ENCODE data around the gene ZNF821. TPM values are rescaled to one million over a fixed set of nuclear protein-coding genes. Genes with fewer than 3 reads are reported as not detected.

Gene ZNF821
- total and polyA plus RNA-seq, 2 of the 8 experiments (the other 6 are each of a cell fraction or from before 2014, with no cell fraction given), result 9.5 to 14.1 TPM

- CTCF ChIA-PET (ENCODE audit: partially characterized antibody), result interaction anchor here (0.7 to 1.2 kb wide), 3 partner anchors 8 to 410 kb away, joined by 3 to 4 read pairs (median 3); no protein-coding TSS in a partner anchor
- Histone ChIP-seq H2BK120ac (replicated peaks; ENCODE audit: low read depth, low read length) (no peak overlapping the region), H2BK15ac (ENCODE audit: low read length) (no peak overlapping the region), H3K9ac (replicated peaks in 1 of 4; ENCODE audit: extremely low read depth in 1 of 4, low read depth in 3 of 4, low read length in 3 of 4) (no peak overlapping the region), H2BK20ac (ENCODE audit: low read length) (no peak overlapping the region), H3K4me3 (ENCODE audit: extremely low read depth in 1 of 4, insufficient read depth in 2 of 4, low read depth in 3 of 4, low read length in 4 of 4) (no peak overlapping the region), H2AFZ (ENCODE audit: low read length) (no peak overlapping the region), H3K9me3 (ENCODE audit: insufficient read depth in 2 of 2, low read depth in 1 of 2, low read length in 1 of 2) (no peaks in the 10 kb centered on the region), H2BK12ac (ENCODE audit: low read depth, low read length) (no peak overlapping the region), H3K27me3 (replicated peaks in 1 of 4; ENCODE audit: control insufficient read depth in 3 of 4, extremely low read depth in 1 of 4, insufficient read depth in 3 of 4, low read length in 3 of 4) (no peaks in the 10 kb centered on the region), H3K23me2 (ENCODE audit: low read depth, low read length) (no peaks in the 10 kb centered on the region), H3K4me1 (replicated peaks in 1 of 4; ENCODE audit: control insufficient read depth in 3 of 4, insufficient read depth in 4 of 4, low read length in 3 of 4) (peaks cover 0 to 2% (median under 1%) of the 10 kb centered on the region in 4 experiments; a peak in 5 of 7 replicates), H3K23ac (ENCODE audit: insufficient read length) (no peak overlapping the region), H3K36me3 (ENCODE audit: control insufficient read depth in 2 of 4, insufficient read depth in 4 of 4, low read length in 3 of 4) (peaks cover 2 to 33% (median 3%) of the 10 kb centered on the region in 4 experiments; a peak in 4 of 8 replicates), H3K4ac (replicated peaks; ENCODE audit: insufficient read length, low read depth, low read length) (no peak overlapping the region), H3K27ac (ENCODE audit: low read depth, low read length) (no peak overlapping the region), H4K8ac (ENCODE audit: extremely low read depth, insufficient read depth, low read length) (no peak overlapping the region), H2AK5ac (ENCODE audit: low read depth, low read length) (no peak overlapping the region), H4K5ac (ENCODE audit: insufficient read length, low read depth, low read length) (no peak overlapping the region), H4K20me1 (replicated peaks in 1 of 2; ENCODE audit: control insufficient read depth in 1 of 2, insufficient read depth in 2 of 2, low read length in 2 of 2) (peaks cover 31 to 38% of the 10 kb centered on the region in 2 experiments), H3K56ac (replicated peaks; ENCODE audit: insufficient read length, low read depth, low read length) (no peak overlapping the region), H2BK5ac (ENCODE audit: low read depth, low read length) (no peak overlapping the region), H4K91ac (replicated peaks; ENCODE audit: insufficient read length, low read length) (no peak overlapping the region), H3K4me2 (ENCODE audit: insufficient read depth in 1 of 2, low read depth in 2 of 2, low read length in 2 of 2) (no peak overlapping the region), H3K18ac (ENCODE audit: extremely low read depth, low read length) (no peak overlapping the region), H3K79me1 (ENCODE audit: low read depth, low read length) (peaks cover 3% of the 10 kb centered on the region), H3K79me2 (ENCODE audit: control insufficient read depth in 1 of 2, insufficient read depth in 2 of 2, low read length in 2 of 2) (peaks cover 68 to 100% of the 10 kb centered on the region in 2 experiments), H3K14ac (ENCODE audit: insufficient read length) (no peak overlapping the region)
- FAIRE-seq (no peak), DNase-seq (ENCODE audit: low read depth in 1 of 2, low spot score in 2 of 2) (no peak)
- WGBS, 2 experiments (ENCODE audit: extremely low coverage in 1 of 2, insufficient coverage in 1 of 2, insufficient read length in 1 of 2, insufficient replicate concordance in 2 of 2, low coverage in 1 of 2, low lambda C conversion rate in 2 of 2, missing lambda C conversion rate in 1 of 2), result 89% methylated on average over 7 of the region's 7 CpGs; no CpG with 5 or more reads in 1 of the 2 experiments
- TF ChIP-seq MAFK (IDR thresholded peaks at IDR 0.05; ENCODE audit: low read depth, low read length) (no peak), SP2 (IDR thresholded peaks at IDR 0.05; ENCODE audit: low read length) (no peak), PHF8 (conservative IDR thresholded peaks at IDR 0.05; ENCODE audit: low read depth, low read length) (no peak), KDM4A (IDR thresholded peaks at IDR 0.05; ENCODE audit: low read depth, low read length, severe bottlenecking) (no peak), SRF (IDR thresholded peaks at IDR 0.05; ENCODE audit: low read depth, low read length) (no peak), POLR2A (IDR thresholded peaks at IDR 0.05; ENCODE audit: control extremely low read depth in 1 of 2, low read depth in 2 of 2, low read length in 2 of 2) (no peak), POLR2AphosphoS5 (IDR thresholded peaks at IDR 0.05; ENCODE audit: low read depth, low read length) (no peak), CHD1 (IDR thresholded peaks at IDR 0.05; ENCODE audit: low read depth, low read length) (no peak), HDAC2 (IDR thresholded peaks at IDR 0.05; ENCODE audit: borderline replicate concordance in 1 of 2, low read depth in 2 of 2, low read length in 2 of 2) (no peak), TAF7 (optimal IDR thresholded peaks at IDR 0.05; ENCODE audit: borderline replicate concordance, low read depth, low read length) (no peak), YY1 (IDR thresholded peaks at IDR 0.05; ENCODE audit: low read depth, low read length) (no peak), SAP30 (IDR thresholded peaks at IDR 0.05; ENCODE audit: insufficient read depth, insufficient replicate concordance, low read length) (no peak)
- TF ChIP-seq, protein P1, sequence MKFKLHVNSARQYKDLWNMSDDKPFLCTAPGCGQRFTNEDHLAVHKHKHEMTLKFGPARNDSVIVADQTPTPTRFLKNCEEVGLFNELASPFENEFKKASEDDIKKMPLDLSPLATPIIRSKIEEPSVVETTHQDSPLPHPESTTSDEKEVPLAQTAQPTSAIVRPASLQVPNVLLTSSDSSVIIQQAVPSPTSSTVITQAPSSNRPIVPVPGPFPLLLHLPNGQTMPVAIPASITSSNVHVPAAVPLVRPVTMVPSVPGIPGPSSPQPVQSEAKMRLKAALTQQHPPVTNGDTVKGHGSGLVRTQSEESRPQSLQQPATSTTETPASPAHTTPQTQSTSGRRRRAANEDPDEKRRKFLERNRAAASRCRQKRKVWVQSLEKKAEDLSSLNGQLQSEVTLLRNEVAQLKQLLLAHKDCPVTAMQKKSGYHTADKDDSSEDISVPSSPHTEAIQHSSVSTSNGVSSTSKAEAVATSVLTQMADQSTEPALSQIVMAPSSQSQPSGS (IDR thresholded peaks at IDR 0.05; ENCODE audit: low read length), result no peak
- POLR2A ChIA-PET (ENCODE audit: partially characterized antibody), result interaction anchor here (0.7 to 2.0 kb wide), 4 partner anchors 12 to 103 kb away, joined by 3 to 6 read pairs (median 4); partner anchors contain the start of gene AP1G1
Measured at GRCh38 chr16:71911121-71911520, 27.1 kb upstream of the ZNF821 start.
